ENCODE results near the gene TEX28. TPM values are rescaled to one million over a fixed set of nuclear protein-coding genes. Genes with fewer than 3 reads are reported as not detected.

TEX28 gene
- total RNA-seq, 1 donor from 2014 or later: not detected

Other genes starting within 250 kb of the TEX28 start
- 26.7 and 32.4 TPM in 2 replicates for gene MECP2, start 197.4 kb downstream of the TEX28 start, total RNA-seq (ENCODE audit: low replicate concordance)
- gene OPN1LW, start 150.9 kb downstream of the TEX28 start, total RNA-seq (ENCODE audit: low replicate concordance): not detected in 2 replicates
- gene OPN1MW, start 112.5 kb downstream of the TEX28 start, total RNA-seq (ENCODE audit: low replicate concordance): not detected in 2 replicates
- not detected in 2 replicates for gene OPN1MW2, start 75.4 kb downstream of the TEX28 start, total RNA-seq (ENCODE audit: low replicate concordance)
- not detected in 2 replicates for gene OPN1MW3, start 37.5 kb downstream of the TEX28 start, total RNA-seq (ENCODE audit: low replicate concordance)
- 0.22 TPM in 1 of 2 replicates, not detected in the other for gene TKTL1, start 671 bp upstream of the TEX28 start, total RNA-seq (ENCODE audit: low replicate concordance)
- gene FLNA, start 79.5 kb upstream of the TEX28 start, total RNA-seq (ENCODE audit: low replicate concordance): 189 and 559 TPM in 2 replicates
- 18.3 and 62.0 TPM in 2 replicates for gene EMD, start 84.2 kb upstream of the TEX28 start, total RNA-seq (ENCODE audit: low replicate concordance)
- 4,507 and 7,403 TPM in 2 replicates for gene RPL10, start 103.3 kb upstream of the TEX28 start, total RNA-seq (ENCODE audit: low replicate concordance)
- 14.2 and 27.2 TPM in 2 replicates for gene DNASE1L1, start 114.1 kb upstream of the TEX28 start, total RNA-seq (ENCODE audit: low replicate concordance)
- 19.8 and 46.5 TPM in 2 replicates for gene TAFAZZIN, start 116.4 kb upstream of the TEX28 start, total RNA-seq (ENCODE audit: low replicate concordance)
- 22.6 and 47.4 TPM in 2 replicates for gene ATP6AP1, start 133.6 kb upstream of the TEX28 start, total RNA-seq (ENCODE audit: low replicate concordance)
- gene GDI1, start 142.0 kb upstream of the TEX28 start, total RNA-seq (ENCODE audit: low replicate concordance): 119 and 244 TPM in 2 replicates
- gene FAM50A, start 149.0 kb upstream of the TEX28 start, total RNA-seq (ENCODE audit: low replicate concordance): 30.4 and 36.3 TPM in 2 replicates
- 4.3 and 9.6 TPM in 2 replicates for gene PLXNA3, start 163.2 kb upstream of the TEX28 start, total RNA-seq (ENCODE audit: low replicate concordance)
- gene LAGE3, start 184.2 kb upstream of the TEX28 start, total RNA-seq (ENCODE audit: low replicate concordance): 7.6 and 33.3 TPM in 2 replicates
- gene UBL4A, start 191.5 kb upstream of the TEX28 start, total RNA-seq (ENCODE audit: low replicate concordance): 12.1 and 31.1 TPM in 2 replicates
- 3.5 and 5.7 TPM in 2 replicates for gene SLC10A3, start 195.5 kb upstream of the TEX28 start, total RNA-seq (ENCODE audit: low replicate concordance)
- gene FAM3A, start 221.1 kb upstream of the TEX28 start, total RNA-seq (ENCODE audit: low replicate concordance): 4.5 and 16.8 TPM in 2 replicates